NCI-H524 treated with DMSO at 0.1 percent for 48 hours (cell line): ENCODE results near the gene SLC4A2.

ENCODE experiments used
- DNase-seq: peaks from one replicate; lab custom pipeline; 2025; lab: John Stamatoyannopoulos, UW

SLC4A2 gene

DNA sequence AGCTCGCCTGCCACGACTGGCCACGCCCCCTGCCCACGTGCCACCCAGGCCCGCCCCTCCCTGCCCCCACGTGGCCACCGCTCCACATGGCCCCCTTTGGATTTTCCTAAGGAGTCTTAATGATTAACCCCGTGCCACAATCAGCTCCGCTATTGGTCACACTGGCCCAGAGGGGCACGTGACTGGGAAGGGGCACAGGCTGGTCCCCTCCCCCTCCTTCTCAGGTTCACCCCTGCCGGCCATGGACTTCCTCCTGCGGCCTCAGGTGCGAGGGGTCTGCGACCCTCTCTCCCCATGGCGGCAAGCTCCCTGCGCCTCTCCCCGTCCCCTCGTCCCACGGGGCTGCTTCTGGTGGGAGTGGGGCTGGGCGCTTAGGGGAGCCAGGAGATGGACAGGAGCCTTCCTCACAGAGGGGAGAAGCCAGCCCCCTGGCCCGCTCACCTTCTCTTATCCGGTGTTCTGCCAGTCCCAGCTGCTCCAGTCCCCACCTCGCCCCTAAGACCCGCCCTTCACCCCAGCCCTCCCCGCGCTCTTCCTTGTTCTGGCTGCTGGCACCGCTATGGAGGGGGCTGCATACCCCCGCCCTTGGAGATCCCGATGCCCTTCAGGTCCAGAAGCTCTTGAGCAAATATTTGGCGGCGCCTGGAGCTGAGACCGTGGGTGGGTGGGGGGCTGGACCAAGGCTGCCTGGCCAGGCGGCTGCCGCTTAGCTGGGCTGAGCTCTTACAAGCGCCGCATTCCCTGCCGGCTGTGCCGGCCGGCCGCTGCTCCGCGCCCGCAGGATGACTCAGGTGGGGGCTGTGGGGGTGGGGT lies 3.2 kb downstream of the SLC4A2 start:
- no peak for DNase-seq

DNA sequence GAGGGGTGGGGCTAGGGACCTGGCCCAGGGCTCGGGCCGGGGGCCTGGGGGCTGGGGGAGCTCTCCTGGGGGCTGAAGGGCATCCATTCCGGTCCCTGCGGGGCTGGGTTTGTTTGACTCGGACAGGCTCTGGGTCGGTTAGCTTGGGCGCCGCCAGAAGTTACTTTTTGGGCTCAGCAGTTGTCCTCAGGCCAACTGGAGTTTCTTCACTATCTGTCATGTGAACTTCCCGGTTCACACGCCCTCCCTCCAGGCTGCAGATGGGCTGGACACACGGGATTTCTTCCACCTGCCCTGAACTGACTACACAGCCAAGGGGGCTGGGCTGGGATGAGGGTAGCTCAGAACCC lies 3.8 kb downstream of the SLC4A2 start:
- DNase-seq = no peak

DNA sequence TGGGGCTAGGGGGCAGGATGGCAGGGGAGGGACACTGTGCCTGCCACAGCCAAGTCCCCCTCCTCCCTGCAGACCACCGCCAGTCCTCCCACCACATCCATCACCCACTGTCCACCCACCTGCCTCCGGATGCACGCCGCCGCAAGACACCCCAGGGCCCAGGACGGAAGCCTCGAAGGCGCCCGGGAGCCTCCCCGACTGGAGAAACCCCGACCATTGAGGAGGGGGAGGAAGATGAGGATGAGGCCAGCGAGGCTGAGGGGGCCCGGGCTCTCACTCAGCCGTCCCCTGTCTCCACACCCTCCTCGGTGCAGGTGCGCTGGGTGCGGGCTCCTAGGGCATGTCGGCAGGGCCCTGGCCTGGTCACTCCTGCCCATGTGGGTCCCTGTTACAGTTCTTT lies 5.1 kb downstream of the SLC4A2 start:
- DNase-seq = no peak

DNA sequence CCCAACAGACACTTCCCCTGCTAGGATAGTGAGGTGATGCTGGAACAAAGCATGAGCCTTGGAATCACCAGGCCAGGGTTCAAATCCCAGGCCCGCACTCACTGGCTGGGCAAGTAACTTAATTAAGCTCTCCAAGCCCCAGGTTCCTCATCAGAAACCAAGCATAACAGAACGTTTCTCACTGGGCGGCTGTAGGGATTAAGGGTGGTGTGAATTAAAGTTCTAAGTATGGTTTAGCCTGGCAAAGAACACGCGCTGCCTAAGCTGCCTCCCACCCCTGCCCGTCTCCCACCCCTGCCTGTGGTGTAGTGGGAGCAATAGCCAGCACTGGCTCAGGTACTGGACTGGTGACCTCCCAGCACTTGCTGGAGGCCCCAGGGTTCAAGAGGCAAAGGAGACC lies 5.6 kb downstream of the SLC4A2 start:
- DNase-seq = no peak

DNA sequence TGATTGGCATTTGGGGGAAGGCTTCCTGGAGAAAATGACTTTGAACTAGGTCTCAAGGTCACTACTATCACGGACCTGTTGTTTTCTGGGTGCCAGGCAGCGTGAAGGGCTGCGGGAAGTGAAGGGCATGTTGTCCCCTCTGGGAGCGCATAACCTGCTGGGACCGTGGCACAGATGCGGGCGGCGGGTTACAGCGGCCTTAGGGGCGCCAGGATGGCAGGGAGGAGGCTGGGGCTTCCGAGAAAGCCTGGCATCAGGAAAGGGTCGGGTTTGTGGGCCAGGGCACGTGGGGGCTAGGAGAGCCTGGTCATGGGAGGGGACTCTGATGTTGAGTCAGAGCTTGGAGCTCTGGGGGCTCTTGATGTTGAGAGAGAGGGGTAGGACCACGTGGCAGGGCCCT lies 6.1 kb downstream of the SLC4A2 start:
- no peak for DNase-seq

DNA sequence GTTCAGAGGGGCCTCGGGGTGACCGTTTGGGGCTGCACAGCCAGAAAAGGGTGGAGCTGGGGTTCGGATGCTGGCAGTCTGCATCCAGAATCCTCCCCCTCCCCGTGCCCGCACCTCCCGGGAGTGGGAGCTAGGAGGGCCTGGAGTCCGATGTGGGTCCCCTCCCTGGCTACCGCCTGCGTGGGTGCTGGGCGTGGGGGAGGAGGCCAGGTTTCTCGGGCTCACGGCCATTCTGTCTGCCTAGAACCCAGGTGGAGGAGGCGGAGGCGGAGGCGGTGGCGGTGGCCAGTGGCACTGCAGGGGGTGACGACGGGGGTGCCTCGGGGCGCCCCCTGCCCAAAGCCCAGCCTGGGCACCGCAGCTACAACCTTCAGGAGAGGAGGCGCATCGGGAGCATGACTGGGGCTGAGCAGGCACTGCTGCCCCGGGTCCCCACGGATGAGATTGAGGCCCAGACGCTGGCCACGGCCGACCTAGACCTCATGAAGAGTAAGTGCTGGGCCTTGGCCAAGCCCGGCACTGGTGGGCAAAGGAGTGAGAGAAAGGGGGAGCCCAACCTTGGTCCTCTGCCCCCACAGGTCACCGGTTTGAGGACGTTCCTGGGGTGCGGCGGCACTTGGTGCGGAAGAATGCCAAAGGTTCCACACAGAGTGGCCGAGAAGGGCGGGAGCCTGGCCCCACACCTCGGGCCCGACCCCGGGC lies 7.0 kb downstream of the SLC4A2 start:
- DNase-seq = no peak

DNA sequence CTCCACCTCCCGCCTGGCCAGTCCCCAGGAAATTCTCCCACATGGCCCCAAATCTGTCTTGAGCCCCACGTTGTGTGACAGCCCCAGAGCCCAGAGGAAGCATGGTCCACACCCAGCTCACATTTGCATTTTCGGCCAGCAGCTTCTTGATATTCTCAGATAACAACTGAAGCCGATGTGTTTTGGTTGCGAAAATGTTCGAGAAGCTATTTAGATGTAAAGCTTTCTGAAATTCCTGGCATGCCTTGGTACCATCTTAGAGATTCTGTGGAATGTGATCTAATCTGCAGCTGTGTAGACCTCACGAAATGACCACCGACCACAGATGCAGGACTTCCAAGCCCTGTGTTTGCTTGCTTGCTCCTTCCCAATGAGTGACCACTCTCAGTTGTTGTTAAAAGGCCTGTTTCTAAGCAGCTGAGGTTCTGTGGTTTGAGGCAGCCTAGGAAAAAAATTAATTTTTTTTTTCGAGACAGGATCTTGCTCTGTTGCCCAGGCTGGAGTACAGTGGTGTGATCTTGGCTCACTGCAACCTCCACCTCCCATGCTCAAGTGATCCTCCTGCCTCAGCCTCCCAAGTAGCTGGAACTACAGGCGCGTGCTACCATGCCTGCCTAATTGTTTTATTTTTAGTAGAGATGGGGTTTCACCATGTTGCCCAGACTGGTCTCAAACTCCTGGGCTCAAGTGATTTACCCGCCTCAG lies 8.8 kb downstream of the SLC4A2 start:
- no peak for DNase-seq

DNA sequence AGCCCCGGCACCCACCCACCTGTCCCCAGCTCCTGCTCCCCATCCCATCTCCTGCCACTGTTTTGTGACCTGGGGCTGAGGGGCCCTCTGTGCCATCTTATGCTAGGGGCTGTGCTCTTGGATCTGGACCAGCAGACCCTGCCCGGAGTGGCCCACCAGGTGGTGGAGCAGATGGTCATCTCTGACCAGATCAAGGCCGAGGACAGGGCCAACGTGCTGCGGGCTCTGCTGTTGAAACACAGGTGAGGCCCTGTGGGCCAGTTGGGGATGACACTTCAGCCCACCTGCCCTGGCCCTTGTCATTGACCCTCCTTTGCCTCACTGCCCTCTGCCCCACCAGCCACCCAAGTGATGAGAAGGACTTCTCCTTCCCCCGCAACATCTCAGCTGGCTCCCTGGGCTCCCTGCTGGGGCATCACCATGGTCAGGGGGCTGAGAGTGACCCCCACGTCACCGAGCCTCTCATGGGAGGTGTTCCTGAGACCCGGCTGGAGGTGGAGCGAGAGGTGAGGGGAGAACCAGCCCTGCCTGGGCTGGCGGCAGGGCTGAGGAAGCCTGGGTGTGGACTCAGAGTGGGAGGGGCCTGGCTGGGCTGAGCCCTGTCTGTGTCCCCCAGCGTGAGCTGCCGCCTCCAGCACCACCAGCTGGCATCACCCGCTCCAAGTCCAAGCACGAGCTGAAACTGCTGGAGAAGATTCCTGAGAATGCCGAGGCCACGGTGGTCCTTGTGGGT lies 10.6 kb downstream of the SLC4A2 start:
- no peak for DNase-seq

DNA sequence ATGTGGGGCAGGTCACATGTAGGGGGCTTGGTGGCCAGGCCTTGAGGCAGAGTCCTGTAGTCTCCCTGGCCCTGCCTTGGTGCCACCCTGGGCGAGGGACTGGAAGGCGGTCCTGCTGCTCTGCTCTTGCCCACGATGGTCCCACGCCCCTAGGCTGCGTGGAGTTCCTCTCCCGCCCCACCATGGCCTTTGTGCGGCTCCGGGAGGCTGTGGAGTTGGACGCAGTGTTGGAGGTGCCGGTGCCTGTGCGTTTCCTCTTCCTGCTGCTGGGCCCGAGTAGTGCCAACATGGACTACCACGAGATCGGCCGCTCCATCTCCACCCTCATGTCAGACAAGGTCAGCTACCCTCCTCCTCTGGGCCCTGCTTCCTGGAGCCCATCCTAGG lies 11.2 kb downstream of the SLC4A2 start:
- DNase-seq = no peak

DNA sequence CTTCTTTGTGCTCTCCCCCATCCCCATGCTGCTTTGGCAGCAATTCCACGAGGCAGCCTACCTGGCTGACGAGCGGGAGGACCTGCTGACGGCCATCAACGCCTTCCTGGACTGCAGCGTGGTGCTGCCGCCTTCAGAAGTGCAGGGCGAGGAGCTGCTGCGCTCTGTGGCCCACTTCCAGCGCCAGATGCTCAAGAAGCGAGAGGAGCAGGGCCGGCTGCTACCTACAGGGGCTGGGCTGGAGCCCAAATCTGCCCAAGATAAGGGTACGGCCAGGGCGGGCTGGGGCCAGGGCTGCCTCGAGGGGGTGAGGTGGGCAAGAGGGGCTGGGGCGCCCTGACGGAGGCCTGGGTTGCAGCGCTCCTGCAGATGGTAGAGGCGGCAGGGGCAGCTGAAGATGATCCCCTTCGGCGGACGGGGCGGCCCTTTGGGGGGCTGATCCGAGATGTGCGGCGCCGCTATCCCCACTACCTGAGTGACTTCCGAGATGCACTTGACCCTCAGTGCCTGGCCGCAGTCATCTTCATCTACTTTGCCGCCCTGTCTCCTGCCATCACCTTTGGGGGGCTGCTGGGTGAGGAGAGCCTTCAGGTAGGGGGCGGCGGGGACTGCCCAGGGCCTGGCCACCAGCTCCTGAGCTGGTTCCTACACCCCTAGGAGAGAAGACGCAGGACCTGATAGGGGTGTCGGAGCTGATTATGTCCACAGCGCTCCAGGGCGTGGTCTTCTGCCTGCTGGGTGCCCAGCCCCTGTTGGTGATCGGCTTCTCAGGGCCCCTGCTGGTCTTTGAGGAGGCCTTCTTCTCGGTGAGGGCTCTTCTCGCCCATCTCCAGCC lies 11.9 kb downstream of the SLC4A2 start:
- DNase-seq = no peak

DNA sequence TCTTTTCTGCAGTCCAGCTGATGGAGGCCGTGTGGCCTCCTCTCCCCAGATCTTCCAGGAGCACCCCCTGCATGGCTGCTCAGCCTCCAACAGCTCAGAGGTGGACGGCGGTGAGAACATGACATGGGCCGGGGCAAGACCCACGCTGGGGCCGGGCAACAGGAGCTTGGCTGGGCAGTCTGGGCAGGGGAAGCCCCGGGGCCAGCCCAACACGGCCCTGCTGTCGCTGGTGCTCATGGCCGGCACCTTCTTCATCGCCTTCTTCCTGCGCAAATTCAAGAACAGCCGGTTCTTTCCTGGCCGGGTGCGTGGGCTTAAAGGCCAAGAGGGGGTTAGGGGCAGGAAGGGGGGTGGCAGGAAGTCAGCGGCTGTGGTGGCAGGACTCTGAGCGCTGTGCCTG lies 14.6 kb downstream of the SLC4A2 start:
- no peak for DNase-seq

DNA sequence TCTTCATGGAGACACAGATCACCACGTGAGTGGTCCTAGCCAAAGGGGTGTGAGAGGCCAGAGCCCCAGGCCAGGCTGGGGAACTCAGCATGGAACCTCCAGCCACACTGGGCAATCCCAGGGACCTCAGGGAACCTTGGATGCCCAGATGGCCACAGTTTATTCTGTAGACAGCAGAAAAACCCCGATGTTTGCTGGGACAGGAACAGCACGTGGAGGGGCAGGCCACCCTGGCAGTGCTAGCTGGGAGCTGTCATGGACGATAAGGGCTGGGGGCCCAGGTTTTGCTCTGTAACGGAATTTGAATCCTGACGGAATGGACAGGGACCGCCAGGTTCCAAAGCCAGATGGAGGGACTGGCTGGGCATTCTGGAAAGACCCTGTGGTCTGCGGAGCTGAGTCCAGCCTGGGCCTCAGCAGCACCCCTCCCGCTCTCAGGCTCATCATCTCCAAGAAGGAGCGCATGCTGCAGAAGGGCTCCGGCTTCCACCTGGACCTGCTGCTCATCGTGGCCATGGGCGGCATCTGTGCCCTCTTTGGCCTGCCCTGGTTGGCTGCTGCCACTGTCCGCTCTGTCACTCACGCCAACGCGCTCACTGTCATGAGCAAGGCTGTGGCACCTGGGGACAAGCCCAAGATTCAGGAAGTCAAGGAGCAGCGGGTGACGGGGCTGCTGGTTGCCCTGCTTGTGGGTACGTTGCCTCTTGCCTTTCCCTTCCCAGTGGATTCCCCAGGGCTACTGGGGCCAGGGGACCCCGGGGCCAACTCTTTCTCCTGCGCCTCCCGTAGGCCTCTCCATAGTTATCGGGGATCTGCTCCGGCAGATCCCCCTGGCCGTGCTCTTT lies 15.7 kb downstream of the SLC4A2 start:
- no peak for DNase-seq

DNA sequence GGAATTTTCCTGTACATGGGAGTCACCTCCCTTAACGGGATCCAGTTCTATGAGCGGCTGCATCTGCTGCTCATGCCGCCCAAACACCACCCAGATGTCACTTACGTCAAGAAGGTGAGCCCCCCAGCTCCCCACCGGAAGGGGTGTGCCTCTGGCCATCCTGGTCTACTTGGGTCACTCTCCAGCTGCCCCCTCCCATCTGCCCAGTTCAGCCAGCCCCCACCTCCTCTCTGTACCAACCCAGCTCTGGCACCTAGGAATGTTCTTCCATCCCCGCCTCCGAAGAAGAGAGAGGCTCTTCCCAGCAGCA lies 16.2 kb downstream of the SLC4A2 start:
- no peak for DNase-seq

DNA sequence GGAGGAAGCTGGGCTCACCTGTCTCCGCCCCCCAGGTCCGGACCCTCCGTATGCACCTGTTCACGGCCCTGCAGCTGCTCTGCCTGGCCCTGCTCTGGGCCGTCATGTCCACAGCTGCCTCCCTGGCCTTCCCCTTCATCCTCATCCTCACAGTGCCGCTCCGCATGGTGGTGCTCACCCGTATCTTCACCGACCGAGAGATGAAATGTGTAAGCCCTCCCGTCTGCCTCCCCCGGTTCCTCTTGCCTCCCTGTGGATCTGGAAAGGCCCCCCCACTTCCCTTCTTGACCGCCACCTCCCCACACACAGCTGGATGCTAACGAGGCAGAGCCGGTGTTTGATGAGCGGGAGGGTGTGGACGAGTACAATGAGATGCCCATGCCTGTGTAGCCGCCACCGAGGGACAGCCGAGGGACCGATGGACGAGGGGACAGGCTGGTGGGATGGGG lies 16.6 kb downstream of the SLC4A2 start:
- DNase-seq = no peak

DNA sequence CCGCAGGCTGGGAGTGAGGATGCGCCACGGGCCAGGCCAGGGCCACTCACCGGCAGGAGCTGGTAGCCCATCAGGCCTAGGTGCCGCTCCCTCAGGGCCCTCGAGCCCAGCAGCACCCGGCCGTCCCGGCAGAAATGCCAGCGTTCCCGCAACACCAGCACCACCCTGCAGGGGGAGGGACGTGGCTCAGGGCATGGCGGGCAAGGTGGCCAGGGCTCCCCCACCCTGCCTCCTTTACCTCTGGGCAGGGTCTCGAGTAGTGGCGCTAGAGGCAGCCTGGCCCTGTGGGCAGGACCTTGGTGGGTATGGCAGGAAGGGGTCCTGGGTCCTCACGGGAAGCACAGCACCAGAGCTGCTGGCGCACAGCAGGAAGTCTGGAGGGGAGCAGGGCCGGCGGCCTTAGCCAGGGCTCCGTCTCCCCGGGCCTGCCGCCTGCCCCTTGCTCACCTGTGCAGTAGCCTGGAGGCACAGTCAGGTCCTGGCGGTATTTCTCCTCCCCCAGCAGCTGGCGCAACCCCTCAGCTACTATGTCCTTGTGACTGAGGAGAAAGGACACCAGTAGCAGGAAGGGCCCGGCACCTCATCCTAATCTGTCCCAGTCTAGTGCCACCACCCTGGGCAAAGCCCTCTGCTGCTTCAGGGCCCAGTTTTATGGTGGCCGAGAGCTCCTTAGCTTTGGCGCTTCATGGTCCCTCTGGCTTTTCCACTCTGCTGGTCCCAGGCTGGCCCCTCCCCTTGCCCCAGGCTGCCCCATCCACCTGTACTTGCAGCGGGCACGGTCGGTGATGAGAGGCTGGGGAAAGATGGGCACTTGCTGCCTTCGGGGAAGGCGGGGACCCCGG lies 17.7 kb downstream of the SLC4A2 start:
- DNase-seq = no peak

DNA sequence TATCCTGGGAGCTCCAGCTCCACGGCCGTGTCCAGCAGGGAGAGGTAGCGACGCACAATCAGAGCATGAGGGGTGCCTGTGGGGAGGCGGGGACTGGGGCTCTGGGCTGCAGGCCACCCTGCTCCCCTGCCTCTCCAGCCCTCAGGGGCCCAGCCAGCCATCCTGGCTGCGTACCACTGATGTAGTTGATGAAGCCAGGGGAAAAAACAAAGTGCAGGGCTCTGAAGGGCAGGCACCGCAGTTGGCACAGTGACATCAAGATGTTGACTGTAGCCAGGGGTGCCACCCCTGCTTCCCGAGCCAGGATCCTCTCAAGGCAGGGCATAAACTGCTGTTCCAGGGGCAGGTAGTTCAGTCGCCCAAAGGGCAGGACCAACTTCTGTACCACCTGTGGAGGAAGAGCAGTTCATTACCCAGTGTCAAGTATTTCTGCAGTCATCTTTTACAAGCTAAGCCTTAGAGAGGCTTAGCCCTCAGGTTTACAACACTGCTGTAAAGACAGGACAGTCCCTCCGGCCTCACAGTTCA lies 18.4 kb downstream of the SLC4A2 start:
- DNase-seq = no peak

DNA sequence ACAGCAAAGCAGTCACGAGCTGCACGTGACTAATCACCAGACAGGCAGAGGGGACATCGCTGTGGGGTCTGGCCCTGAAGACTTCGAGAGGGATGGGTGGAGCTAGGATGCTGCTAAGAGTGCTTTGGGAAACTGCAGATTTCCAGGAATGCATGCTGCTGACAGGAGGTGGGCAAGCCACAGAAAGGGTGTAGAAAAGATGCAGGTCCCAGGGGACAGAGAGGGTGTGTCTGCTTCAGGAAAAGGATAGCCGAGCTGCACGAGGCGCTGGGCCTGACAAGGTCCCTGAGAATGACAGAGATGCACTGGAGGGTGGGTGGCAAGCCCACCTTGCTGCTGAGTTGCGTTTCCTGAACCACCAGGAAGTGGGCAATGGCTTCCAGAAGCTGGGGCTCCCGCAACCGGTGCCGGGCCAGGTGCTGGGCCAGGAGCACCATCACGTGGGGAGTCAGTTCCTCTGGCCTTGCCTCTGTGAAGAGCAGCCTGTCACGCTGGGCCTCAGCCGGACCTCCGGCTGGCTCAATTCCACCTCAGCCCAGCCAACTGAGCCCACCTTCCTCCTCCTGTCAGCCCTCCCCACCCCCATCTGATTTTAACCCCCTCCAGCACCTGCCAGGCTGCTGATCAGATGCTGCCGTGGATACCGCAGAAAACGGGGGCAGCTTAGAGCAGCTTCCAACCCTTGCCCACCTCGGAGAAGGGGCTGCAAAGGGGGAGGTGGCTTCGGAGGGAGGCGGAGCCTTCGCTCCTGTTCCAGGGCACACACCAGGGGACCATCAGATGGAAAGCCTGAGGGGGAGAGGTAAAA lies 19.0 kb downstream of the SLC4A2 start:
- no peak for DNase-seq

DNA sequence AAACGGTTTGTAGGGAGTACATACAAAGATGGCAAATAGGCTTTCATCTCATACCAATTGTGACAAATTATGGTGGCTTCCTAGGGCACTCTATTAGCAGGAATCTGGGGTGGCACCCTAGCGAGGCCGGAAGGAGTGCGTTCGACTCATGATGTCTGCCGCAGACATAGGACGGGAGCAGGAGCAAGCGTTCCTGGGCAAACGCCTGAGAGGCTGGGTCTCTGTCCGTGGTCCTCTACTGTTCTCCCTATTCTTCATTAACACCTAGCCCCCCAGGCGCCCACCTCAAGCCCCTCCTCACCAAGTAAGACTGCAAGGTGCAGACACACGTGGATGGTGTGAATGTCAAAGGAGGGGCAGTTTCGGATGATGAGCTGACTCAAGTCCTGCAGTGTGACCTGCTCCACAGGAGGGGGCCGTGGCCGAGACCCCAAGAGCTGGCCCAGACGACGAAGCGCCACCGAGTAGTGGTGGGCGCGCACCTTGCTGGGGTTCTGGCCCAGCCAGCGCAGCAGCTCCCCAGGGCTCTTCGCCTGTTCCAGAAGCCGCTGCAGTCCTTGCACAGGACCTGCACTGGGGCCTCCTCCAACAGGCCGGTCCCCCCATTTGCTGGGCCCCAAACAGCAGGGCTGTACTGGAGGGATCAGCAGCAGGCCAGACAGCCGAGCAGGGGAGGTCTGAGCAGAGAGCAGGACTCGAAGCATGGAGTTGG lies 20.0 kb downstream of the SLC4A2 start:
- no peak for DNase-seq
